PC-3 (cell line): ENCODE data around the gene PRUNE2.

Source experiments
- CTCF ChIP-seq: fragments of 300-600 bp; sonication (generic); conservative IDR thresholded peaks from 2 replicates; pipeline ENCODE4 v1.5.1; 2017; ENCODE audit warnings: antibody characterized with exemption, low read depth, mild to moderate bottlenecking, low read length
- EZH2 ChIP-seq: fragments of 300-600 bp; sonication (generic); IDR thresholded peaks from one replicate; pipeline ENCODE4 v1.6.1; 2017; ENCODE audit warnings: antibody characterized with exemption, mild to moderate bottlenecking, low read length; ENCODE audit not compliant: unreplicated experiment

GRCh38 chr9:76785501-76785900 lies 120.4 kb downstream of the PRUNE2 start:
- TF ChIP-seq CTCF = no peak
- TF ChIP-seq EZH2 = no peak
